Heart left ventricle (tissue), 16 donors: Measurements from ENCODE around the gene C2orf15. TPM values are rescaled to one million over a fixed set of nuclear protein-coding genes. Genes with fewer than 3 reads are reported as not detected.
"Not testable (repeated sequence)": the region's sequence is repeated elsewhere in the genome, so short reads cannot be mapped to it uniquely, and the experiment has no call there.

ENCODE experiments used
- ATAC-seq, 4 donors: fragments of 200-7000 bp; cut with Tn5 transposase; one replicate each; pipeline ENCODE4 v1.9.1; 2020 to 2022; ENCODE audit warnings: moderate library complexity in 4 of 4, mild to moderate bottlenecking in 3 of 4, moderate number of reproducible peaks in 1 of 4
- DNase-seq, 5 donors: peaks; one replicate each; pipeline ENCODE4 v3.0.0-alpha.2; 2020
- H3K27ac ChIP-seq, 12 donors: fragments of 200-600 bp; sonication (generic) in 4 of 12; one replicate each; pipeline versions ENCODE4 v1.5.0 to v1.8.0; 2016 to 2022; ENCODE audit warnings: mild to moderate bottlenecking in 2 of 12
- H3K27me3 ChIP-seq, 9 donors: fragments of 200-600 bp; sonication (generic) in 2 of 9; one replicate each; pipeline versions ENCODE4 v1.5.1 to v1.8.0; 2016 to 2022; ENCODE audit warnings: mild to moderate bottlenecking in 3 of 9
- H3K36me3 ChIP-seq, 9 donors: fragments of 200-600 bp; sonication (generic) in 2 of 9; one replicate each; pipeline versions ENCODE4 v1.5.0 to v1.8.0; 2018 to 2022; ENCODE audit warnings: mild to moderate bottlenecking in 2 of 9
- H3K4me1 ChIP-seq, 12 donors: fragments of 200-600 bp; sonication (generic) in 4 of 12; one replicate each; pipeline versions ENCODE4 v1.5.0 to v1.8.0; 2016 to 2022; ENCODE audit warnings: mild to moderate bottlenecking in 3 of 12
- H3K4me3 ChIP-seq, 12 donors: fragments of 200-600 bp; sonication (generic) in 4 of 12; one replicate each; pipeline versions ENCODE4 v1.5.0 to v1.8.0; 2017 to 2022; ENCODE audit warnings: mild to moderate bottlenecking in 9 of 12, moderate library complexity in 4 of 12
- H3K9me3 ChIP-seq, 12 donors: fragments of 200-600 bp; sonication (generic) in 4 of 12; one replicate each; pipeline versions ENCODE4 v1.5.0 to v1.8.0; 2016 to 2022; ENCODE audit warnings: mild to moderate bottlenecking in 1 of 12
- POLR2A ChIP-seq, 2 donors: fragments of 450-650 bp; IDR thresholded peaks; one replicate each; pipeline ENCODE4 v1.6.1; 2017; ENCODE audit warnings: antibody characterized with exemption in 2 of 2, mild to moderate bottlenecking in 2 of 2, moderate library complexity in 2 of 2
- WGBS, 4 donors: extraction: QIAGEN DNeasy Blood & Tissue Kit in 2 of 4; methylation state at CpG; one replicate each; pipeline versions ENCODE4 v1.1.5 to v1.1.7; 2013 to 2018; 5-methylcytosine and 5-hydroxymethylcytosine counted together
- intact Hi-C, 10 donors: fragments of 100-400 bp; cut with DNase I; formaldehyde crosslinking; loops; one replicate each; pipeline versions ENCODE4 v1.11.1 to v1.14.2; 2022
- polyA plus RNA-seq, 2 donors: library from polyadenylated mRNA; stranded (reverse); fragments of 200-250 nt; gene quantifications; one replicate each; pipeline ENCODE4 v1.2.3, GENCODE V29; 2013
- total RNA-seq, 9 donors: library from RNA; depleted of rRNA in 2 of 9; stranded (reverse); fragments of >200 nt in 2 of 9; fragmentation: NEBNext Ultra II Directional in 3 of 9; extraction: Animal tissue kit (Norgen Biotek cat#: 25700) in 3 of 9; gene quantifications; one replicate each; pipeline versions ENCODE4 v1.1.0 to v1.2.4, GENCODE V29; 2016 to 2023
- TF ChIP-seq, protein P1 (sequence below), 12 donors: fragments of 200-600 bp; sonication (generic) in 4 of 12; IDR thresholded peaks; one replicate each; pipeline versions ENCODE4 v1.5.0 to v1.8.0; 2018 to 2022; ENCODE audit warnings: antibody characterized with exemption in 12 of 12, mild to moderate bottlenecking in 5 of 12
- donor health status: ischemic (EF 13 %, LVEDD 7.1; RV severe dilation, severe dysfunction).
- donor health status: healthy with polysubstance abuse.
- donor health status: DM: no; HTN: yes; CAD: no.
- donor health status: DM: no; HTN: no; CAD: no.
- donor health status: ischemic (EF 25% LVEDD 6.9; RV normal size, moderate dysfunction).
- donor health status: ischemic (EF 25% LVEDD 5.7; RV mildly dilated, moderate dysfunction).
- donor health status: healthy.
- donor health status: DM: yes; HTN: yes; CAD: no.
- donor health status: ischemic (EF 35%, LVEDD 5.7; RV mildly dilated, moderate dysfunction).
- donor health status: nonischemic (EF 11% LVEDD 7.7; RV severe dilation, severe dysfunction).
- donor health status: DM: yes; HTN: yes; CAD: no.
- donor health status: PGD.
- donor health status: ischemic (EF 29% LVEDD 5.4; RV normal size, mild dysfunction).
- donor health status: nonischemic (EF 23%, LVEDD 6.1; RV moderate dilation, normal function).

The C2orf15 gene
- total and polyA plus RNA-seq, 11 donors, result 0.04 to 0.70 (median 0.49) TPM; not detected in 7

DNA sequence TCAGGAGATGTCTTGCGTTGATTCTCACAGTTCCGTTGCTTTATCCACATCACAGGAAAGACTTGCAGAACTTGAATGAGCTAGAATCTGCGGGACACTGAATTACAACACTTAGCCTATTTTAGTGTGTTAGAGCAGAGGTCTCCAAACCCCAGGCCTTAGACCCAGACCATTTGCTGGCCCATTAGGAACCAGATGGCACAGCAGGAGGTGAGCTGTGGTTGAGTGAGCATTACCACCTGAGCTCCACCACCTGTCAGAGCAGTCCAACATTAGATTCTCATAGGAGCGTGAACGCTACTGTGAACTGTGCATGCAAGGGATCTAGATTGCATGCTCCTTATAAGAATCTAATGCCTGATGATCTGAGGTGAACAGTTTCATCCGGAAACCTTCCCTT, 43.3 kb downstream of the C2orf15 start:
- no peaks in the 10 kb centered on the region for H3K9me3 ChIP-seq
- TF ChIP-seq POLR2A (IDR thresholded peaks at IDR 0.05), result no peak
- TF ChIP-seq, protein P1, sequence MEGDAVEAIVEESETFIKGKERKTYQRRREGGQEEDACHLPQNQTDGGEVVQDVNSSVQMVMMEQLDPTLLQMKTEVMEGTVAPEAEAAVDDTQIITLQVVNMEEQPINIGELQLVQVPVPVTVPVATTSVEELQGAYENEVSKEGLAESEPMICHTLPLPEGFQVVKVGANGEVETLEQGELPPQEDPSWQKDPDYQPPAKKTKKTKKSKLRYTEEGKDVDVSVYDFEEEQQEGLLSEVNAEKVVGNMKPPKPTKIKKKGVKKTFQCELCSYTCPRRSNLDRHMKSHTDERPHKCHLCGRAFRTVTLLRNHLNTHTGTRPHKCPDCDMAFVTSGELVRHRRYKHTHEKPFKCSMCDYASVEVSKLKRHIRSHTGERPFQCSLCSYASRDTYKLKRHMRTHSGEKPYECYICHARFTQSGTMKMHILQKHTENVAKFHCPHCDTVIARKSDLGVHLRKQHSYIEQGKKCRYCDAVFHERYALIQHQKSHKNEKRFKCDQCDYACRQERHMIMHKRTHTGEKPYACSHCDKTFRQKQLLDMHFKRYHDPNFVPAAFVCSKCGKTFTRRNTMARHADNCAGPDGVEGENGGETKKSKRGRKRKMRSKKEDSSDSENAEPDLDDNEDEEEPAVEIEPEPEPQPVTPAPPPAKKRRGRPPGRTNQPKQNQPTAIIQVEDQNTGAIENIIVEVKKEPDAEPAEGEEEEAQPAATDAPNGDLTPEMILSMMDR (IDR thresholded peaks at IDR 0.05), result no peak
- 62 to 82% (median 76%) methylated on average over 6 of the region's 6 CpGs for WGBS, 4 donors
- ATAC-seq, result no peak
- intact Hi-C loops, result loop anchor here in 6 of 10 donors (5.0 to 10.0 kb wide), 4 partner anchors 43 to 310 kb away; partner anchors contain the start of genes EIF5B (in 5 of the 6), TXNDC9 (in 5 of the 6), REV1 (in 3 of the 6) and C2orf15 (in 1 of the 6)
- H3K4me1 ChIP-seq, result peaks cover 4 to 33% (median 18%) of the 10 kb centered on the region in 12 donors
- H3K4me3 ChIP-seq, result no peak overlapping the region
- H3K27me3 ChIP-seq, result no peaks in the 10 kb centered on the region
- no peak overlapping the region for H3K27ac ChIP-seq
- H3K36me3 ChIP-seq, result peaks cover 0 to 35% (median 18%) of the 10 kb centered on the region in 9 donors
- no peak for DNase-seq

DNA sequence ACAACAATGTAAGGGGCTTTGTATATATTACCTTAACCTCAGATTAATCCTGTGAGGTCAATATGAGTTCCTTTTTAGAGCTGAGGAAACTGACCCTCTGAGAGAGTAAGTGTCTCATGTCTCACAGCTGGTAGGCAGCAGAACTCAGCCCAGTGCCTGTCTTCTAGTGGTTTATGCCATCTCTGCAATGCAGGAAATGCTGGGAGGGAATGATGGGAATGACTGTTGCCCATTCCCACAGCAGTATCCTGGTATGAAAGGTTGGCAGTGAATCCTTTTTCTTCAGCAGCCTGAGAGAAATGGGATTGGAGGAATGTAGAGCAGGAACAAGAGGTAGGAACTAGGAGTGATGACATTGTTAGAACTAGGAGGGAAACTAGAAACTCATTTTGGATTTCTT, 45.5 kb downstream of the C2orf15 start:
- Histone ChIP-seq H3K9me3 (no peaks in the 10 kb centered on the region), H3K27ac (no peak overlapping the region), H3K36me3 (peaks cover 0 to 57% (median 30%) of the 10 kb centered on the region in 9 donors), H3K27me3 (no peaks in the 10 kb centered on the region), H3K4me1 (peaks cover 2 to 20% (median 8%) of the 10 kb centered on the region in 12 donors), H3K4me3 (no peak overlapping the region)
- no peak for DNase-seq
- no peak for ATAC-seq
- no peak for TF ChIP-seq POLR2A (IDR thresholded peaks at IDR 0.05)
- TF ChIP-seq, protein P1 (IDR thresholded peaks at IDR 0.05), result no peak
- intact Hi-C loops, result loop anchor here in 3 of 10 donors (10.0 kb wide), 2 partner anchors 148 to 308 kb away; partner anchors contain the start of genes REV1 (in 3 of the 3), EIF5B (in 1 of the 3) and TXNDC9 (in 1 of the 3)

DNA sequence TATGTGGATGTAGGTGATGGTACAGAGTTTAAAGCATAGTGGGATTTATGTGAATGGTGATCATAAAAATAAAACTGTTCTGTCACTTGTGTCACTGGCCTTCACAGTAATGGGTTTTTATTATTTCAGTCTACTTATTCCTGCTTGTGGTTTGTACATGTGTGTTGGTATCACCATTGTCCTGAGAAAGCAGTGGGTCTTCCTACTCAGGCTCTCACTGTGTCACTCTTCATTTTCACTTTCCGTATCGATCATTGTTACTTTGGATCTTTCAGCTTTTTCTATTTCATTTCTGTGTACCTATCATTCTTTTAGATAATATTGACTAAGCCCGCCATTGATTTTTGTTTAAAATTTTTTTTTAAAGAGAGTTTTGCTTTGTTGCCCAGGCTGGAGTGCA, 46.9 kb downstream of the C2orf15 start:
- 94 to 98% (median 96%) methylated on average over 3 of the region's 3 CpGs for WGBS, 4 donors
- Histone ChIP-seq H3K4me1 (peaks cover 0 to 6% (median 0%) of the 10 kb centered on the region in 12 donors), H3K27me3 (no peaks in the 10 kb centered on the region), H3K36me3 (peaks cover 0 to 70% (median 41%) of the 10 kb centered on the region in 9 donors), H3K27ac (no peak overlapping the region), H3K9me3 (no peaks in the 10 kb centered on the region), H3K4me3 (no peak overlapping the region)
- intact Hi-C loops, result loop anchor here in 3 of 10 donors (10.0 kb wide), 2 partner anchors 146 to 306 kb away; partner anchors contain the start of genes REV1 (in 3 of the 3), EIF5B (in 1 of the 3) and TXNDC9 (in 1 of the 3)
- no peak for ATAC-seq
- TF ChIP-seq, protein P1 (IDR thresholded peaks at IDR 0.05), result no peak
- TF ChIP-seq POLR2A (IDR thresholded peaks at IDR 0.05), result no peak
- no peak for DNase-seq

DNA sequence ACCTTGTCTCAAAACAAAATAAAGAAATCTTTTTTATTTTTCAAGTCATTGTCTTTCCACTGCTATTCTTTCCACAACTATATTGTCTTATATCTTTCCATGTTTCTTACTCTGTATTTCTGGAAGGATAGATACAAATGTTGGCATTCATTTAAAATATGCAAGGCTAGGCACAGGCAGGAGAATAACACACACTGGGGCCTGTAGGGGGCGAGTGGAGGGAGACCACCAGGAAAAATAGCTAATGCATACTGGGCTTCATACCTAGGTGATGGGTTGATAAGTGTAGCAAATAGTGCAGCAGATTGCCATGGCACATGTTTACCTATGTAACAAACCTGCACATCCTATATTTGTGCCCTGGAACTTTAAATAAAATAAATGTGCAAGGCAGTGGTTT, 49.0 kb downstream of the C2orf15 start:
- Histone ChIP-seq H3K27me3 (no peaks in the 10 kb centered on the region), H3K27ac (no peak overlapping the region), H3K36me3 (peaks cover 0 to 91% (median 61%) of the 10 kb centered on the region in 9 donors), H3K4me3 (no peak overlapping the region), H3K4me1 (no peaks in the 10 kb centered on the region), H3K9me3 (no peaks in the 10 kb centered on the region)
- TF ChIP-seq, protein P1 (IDR thresholded peaks at IDR 0.05), result no peak
- no peak for TF ChIP-seq POLR2A (IDR thresholded peaks at IDR 0.05)
- intact Hi-C loops, result loop anchor here in 1 of 10 donors (10.0 kb wide), 1 partner anchor 134 kb away; no protein-coding TSS in a partner anchor
- ATAC-seq, result no peak
- no peak for DNase-seq
- WGBS, 4 donors, result 83 to 92% (median 86%) methylated on average over 1 of the region's 1 CpG

DNA sequence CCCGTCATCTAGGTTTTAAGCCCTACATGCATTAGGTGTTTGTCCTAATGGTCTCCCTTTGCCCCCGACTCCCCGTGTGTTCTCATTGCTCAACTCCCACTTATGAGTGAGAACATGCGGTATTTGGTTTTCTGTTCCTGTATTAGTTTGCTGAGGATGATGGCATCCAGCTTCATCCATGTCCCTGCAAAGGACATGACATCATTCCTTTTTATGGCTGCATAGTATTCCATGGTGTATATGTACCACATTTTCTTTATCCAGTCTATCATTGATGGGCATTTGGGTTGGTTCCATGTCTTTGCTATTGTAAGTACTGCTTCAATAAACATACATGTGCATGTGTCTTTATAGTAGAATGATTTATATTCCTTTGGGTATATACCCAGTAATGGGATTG, 50.9 kb downstream of the C2orf15 start:
- not testable (repeated sequence) for H3K27ac ChIP-seq, DNase-seq, ATAC-seq, H3K27me3 ChIP-seq, H3K9me3 ChIP-seq, H3K4me3 ChIP-seq, H3K4me1 ChIP-seq
- peaks cover 0 to 100% (median 70%) of the 10 kb centered on the region in 9 donors for H3K36me3 ChIP-seq
- intact Hi-C loops, result loop anchor here in 1 of 10 donors (10.0 kb wide), 1 partner anchor 132 kb away; no protein-coding TSS in a partner anchor
- WGBS, 4 donors, result 98 to 99% (median 98%) methylated on average over 4 of the region's 4 CpGs
